MM.1S (cell line): ENCODE results near the gene PRSS58.

Experiments used
- DNase-seq: peaks from one replicate; pipeline ENCODE4 v3.0.0-alpha.2; 2015
- H2AFZ ChIP-seq: fragments of 300-600 bp; sonication (generic); 2 replicates; pipeline ENCODE4 v1.6.0; 2016; ENCODE audit warnings: antibody characterized with exemption, low read length
- H3F3A ChIP-seq: fragments of 300-600 bp; sonication (generic); 2 replicates; pipeline ENCODE4 v1.6.1; 2016; ENCODE audit warnings: mild to moderate bottlenecking, antibody characterized with exemption, low read length, moderate library complexity, mixed read lengths; ENCODE audit not compliant: insufficient read depth
- H3K27ac ChIP-seq: fragments of 300-600 bp; sonication (generic); 2 replicates; pipeline ENCODE4 v1.5.1; 2016; ENCODE audit warnings: mild to moderate bottlenecking, low read length
- H3K27me3 ChIP-seq: fragments of 300-600 bp; sonication (generic); replicated peaks from 2 replicates; pipeline ENCODE4 v1.6.0; 2016; ENCODE audit warnings: low read length; ENCODE audit not compliant: insufficient read depth
- H3K36me3 ChIP-seq: fragments of 300-600 bp; sonication (generic); replicated peaks from 2 replicates; pipeline ENCODE4 v1.6.1; 2016; ENCODE audit warnings: mild to moderate bottlenecking, low read length, mixed read lengths; ENCODE audit not compliant: insufficient read depth
- H3K4me1 ChIP-seq: fragments of 300-600 bp; sonication (generic); 2 replicates; pipeline ENCODE4 v1.6.1; 2016; ENCODE audit warnings: low read length, mixed read lengths
- H3K4me2 ChIP-seq: fragments of 300-600 bp; sonication (generic); 2 replicates; pipeline ENCODE4 v1.6.0; 2016; ENCODE audit warnings: low read depth, low read length
- H3K4me3 ChIP-seq: fragments of 300-600 bp; sonication (generic); 2 replicates; pipeline ENCODE4 v1.5.1; 2016; ENCODE audit warnings: low read length, mixed read lengths
- H3K79me2 ChIP-seq: fragments of 300-600 bp; sonication (generic); 2 replicates; pipeline ENCODE4 v1.6.1; 2016; ENCODE audit warnings: mixed run types, low read length, mixed read lengths
- H3K9ac ChIP-seq: fragments of 300-600 bp; sonication (generic); 2 replicates; pipeline ENCODE4 v1.6.1; 2016; ENCODE audit warnings: low read length, mixed read lengths
- H3K9me2 ChIP-seq: fragments of 300-600 bp; sonication (generic); replicated peaks from 2 replicates; pipeline ENCODE4 v1.6.1; 2016; ENCODE audit warnings: mild to moderate bottlenecking, low read length, mixed read lengths; ENCODE audit not compliant: insufficient read depth
- H3K9me3 ChIP-seq: fragments of 300-600 bp; sonication (generic); replicated peaks from 2 replicates; pipeline ENCODE4 v1.6.1; 2016; ENCODE audit warnings: mild to moderate bottlenecking, low read length, mixed read lengths; ENCODE audit not compliant: insufficient read depth
- H4K20me1 ChIP-seq: fragments of 300-600 bp; sonication (generic); 2 replicates; pipeline ENCODE4 v1.6.1; 2016; ENCODE audit warnings: mild to moderate bottlenecking, low read length, moderate library complexity, mixed read lengths; ENCODE audit not compliant: insufficient read depth
- CTCF ChIP-seq: fragments of 300-600 bp; sonication (generic); IDR thresholded peaks from 2 replicates; pipeline ENCODE4 v1.5.1; 2016; ENCODE audit warnings: antibody characterized with exemption, low read length, mixed read lengths
- EZH2 ChIP-seq: fragments of 300-600 bp; sonication (generic); optimal IDR thresholded peaks from 2 replicates; pipeline ENCODE3; 2017; ENCODE audit warnings: low read depth, mild to moderate bottlenecking, antibody characterized with exemption, low read length, mixed read lengths
- EZH2phosphoT487 ChIP-seq: fragments of 300-600 bp; sonication (generic); IDR thresholded peaks from 2 replicates; pipeline ENCODE4 v1.6.1; 2018; ENCODE audit warnings: antibody characterized with exemption, low read length

The PRSS58 gene

GRCh38 chr7:142257958-142258357, at the start of gene PRSS58:
TSS of gene PRSS58 (minus strand) at chr7:142258058. CDS start at chr7:142257707, 351 bp downstream.
- Histone ChIP-seq H4K20me1 (no peaks in the 10 kb centered on the region), H3K4me3 (no peak within 1 kb of the TSS), H3K36me3 (no peaks in the 10 kb centered on the region), H3K4me1 (no peaks in the 10 kb centered on the region), H2AFZ (no peak within 1 kb of the TSS), H3K9me3 (no peaks in the 10 kb centered on the region), H3K9me2 (no peaks in the 10 kb centered on the region), H3K27ac (no peak within 1 kb of the TSS), H3K4me2 (no peak within 1 kb of the TSS), H3K79me2 (no peaks in the 10 kb centered on the region), H3F3A (no peaks in the 10 kb centered on the region), H3K27me3 (no peaks in the 10 kb centered on the region), H3K9ac (no peak within 1 kb of the TSS)
- no peak for TF ChIP-seq EZH2phosphoT487
- TF ChIP-seq CTCF: no peak
- no peak for TF ChIP-seq EZH2
- no peak for DNase-seq

- H3K4me2 ChIP-seq: no peak overlapping the region
- H3K79me2 ChIP-seq: no peaks in the 10 kb centered on the region
- no peak overlapping the region for H3K9ac ChIP-seq
- no peak overlapping the region for H2AFZ ChIP-seq
- no peaks in the 10 kb centered on the region for H4K20me1 ChIP-seq
- H3K36me3 ChIP-seq: no peaks in the 10 kb centered on the region
- H3K27ac ChIP-seq: no peak overlapping the region
- H3K4me1 ChIP-seq: peaks cover 14% of the 10 kb centered on the region
- H3K27me3 ChIP-seq: no peaks in the 10 kb centered on the region
- no peak overlapping the region for H3K4me3 ChIP-seq
- DNase-seq: no peak
- no peaks in the 10 kb centered on the region for H3K9me3 ChIP-seq
- H3F3A ChIP-seq: peaks cover 7% of the 10 kb centered on the region; the same call in 1 of the 2 replicates
- TF ChIP-seq CTCF (no peak), EZH2phosphoT487 (no peak), EZH2 (no peak)
- no peaks in the 10 kb centered on the region for H3K9me2 ChIP-seq
Observed at GRCh38 chr7:142307246-142307900, 49.5 kb upstream of the PRSS58 start.

GRCh38 chr7:142303650-142304049, 45.8 kb upstream of the PRSS58 start:
- no peaks in the 10 kb centered on the region for H3K79me2 ChIP-seq
- no peak overlapping the region for H3K9ac ChIP-seq
- H4K20me1 ChIP-seq: no peaks in the 10 kb centered on the region
- no peaks in the 10 kb centered on the region for H3K9me2 ChIP-seq
- H3K4me1 ChIP-seq: peaks cover 26% of the 10 kb centered on the region
- peaks cover 7% of the 10 kb centered on the region; the same call in 1 of the 2 replicates for H3F3A ChIP-seq
- no peaks in the 10 kb centered on the region for H3K36me3 ChIP-seq
- DNase-seq: peak; percentile 84
- peak overlapping the region; percentile 7; the same call in 1 of the 2 replicates for H3K4me2 ChIP-seq
- no peak overlapping the region for H3K4me3 ChIP-seq
- no peak overlapping the region for H3K27ac ChIP-seq
- H2AFZ ChIP-seq: peak overlapping the region; percentile 5; the same call in 1 of the 2 replicates
- H3K27me3 ChIP-seq: no peaks in the 10 kb centered on the region
- peak; percentile 86 for TF ChIP-seq CTCF
- no peak for TF ChIP-seq EZH2phosphoT487
- H3K9me3 ChIP-seq: no peaks in the 10 kb centered on the region
